NCI-H82 (cell line): ENCODE data around the gene RPRD1B.

Experiments used
- DNase-seq: peaks from one replicate; lab custom pipeline; 2025; lab: John Stamatoyannopoulos, UW

The RPRD1B gene

GRCh38 chr20:38135651-38136420, 102.3 kb downstream of the RPRD1B start:
- DNase-seq, result no peak

GRCh38 chr20:38136421-38137245, 103.1 kb downstream of the RPRD1B start:
- no peak for DNase-seq

GRCh38 chr20:38137441-38138037, 104.0 kb downstream of the RPRD1B start:
- DNase-seq, result no peak

- no peak for DNase-seq
Measured at GRCh38 chr20:38138086-38138778, 104.7 kb downstream of the RPRD1B start.

- no peak for DNase-seq
Measured at GRCh38 chr20:38139156-38139912, 105.8 kb downstream of the RPRD1B start.

GRCh38 chr20:38139977-38140753, 106.6 kb downstream of the RPRD1B start:
- DNase-seq, result no peak

- no peak for DNase-seq
Measured at GRCh38 chr20:38141204-38141888, 107.8 kb downstream of the RPRD1B start.
